ENCODE results near the gene KCNJ6.
"Not testable (repeated sequence)": the region's sequence is repeated elsewhere in the genome, so short reads cannot be mapped to it uniquely, and the experiment has no call there.

Gene KCNJ6

GRCh38 chr21:37673801-37674575 lies 242.3 kb downstream of the KCNJ6 start:
- DNase-seq (ENCODE audit: low spot score) = no peak

GRCh38 chr21:37671381-37671780 lies 244.9 kb downstream of the KCNJ6 start:
- DNase-seq (ENCODE audit: low spot score) = no peak

- peak; percentile 58 for DNase-seq (ENCODE audit: low spot score)
Observed at GRCh38 chr21:37670883-37671282, 245.4 kb downstream of the KCNJ6 start.

DNA sequence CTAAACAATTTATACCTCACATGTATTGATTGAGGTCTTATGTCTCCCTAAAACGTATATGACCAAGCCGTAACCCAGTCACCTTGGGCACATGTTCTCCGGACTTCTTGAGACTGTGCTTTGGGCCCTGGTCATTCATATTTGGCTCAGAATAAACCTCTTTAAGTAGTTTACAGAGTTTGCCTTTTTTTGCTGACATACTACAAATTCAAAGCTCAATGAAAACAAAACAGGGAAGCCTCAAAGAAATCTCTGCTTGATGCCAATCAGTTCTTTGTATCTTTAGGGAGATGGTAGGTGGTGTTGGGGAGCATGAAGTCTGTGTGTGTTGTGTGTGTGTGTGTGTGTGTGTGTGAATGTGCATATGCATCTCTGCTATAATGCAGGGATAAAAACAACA lies 247.0 kb downstream of the KCNJ6 start:
- no peak for DNase-seq (ENCODE audit: low spot score)

- no peak for DNase-seq (ENCODE audit: low spot score)
Observed at GRCh38 chr21:37668462-37669239, 247.6 kb downstream of the KCNJ6 start.

GRCh38 chr21:37667380-37667779 lies 248.9 kb downstream of the KCNJ6 start:
- DNase-seq (ENCODE audit: low spot score) = no peak

DNA sequence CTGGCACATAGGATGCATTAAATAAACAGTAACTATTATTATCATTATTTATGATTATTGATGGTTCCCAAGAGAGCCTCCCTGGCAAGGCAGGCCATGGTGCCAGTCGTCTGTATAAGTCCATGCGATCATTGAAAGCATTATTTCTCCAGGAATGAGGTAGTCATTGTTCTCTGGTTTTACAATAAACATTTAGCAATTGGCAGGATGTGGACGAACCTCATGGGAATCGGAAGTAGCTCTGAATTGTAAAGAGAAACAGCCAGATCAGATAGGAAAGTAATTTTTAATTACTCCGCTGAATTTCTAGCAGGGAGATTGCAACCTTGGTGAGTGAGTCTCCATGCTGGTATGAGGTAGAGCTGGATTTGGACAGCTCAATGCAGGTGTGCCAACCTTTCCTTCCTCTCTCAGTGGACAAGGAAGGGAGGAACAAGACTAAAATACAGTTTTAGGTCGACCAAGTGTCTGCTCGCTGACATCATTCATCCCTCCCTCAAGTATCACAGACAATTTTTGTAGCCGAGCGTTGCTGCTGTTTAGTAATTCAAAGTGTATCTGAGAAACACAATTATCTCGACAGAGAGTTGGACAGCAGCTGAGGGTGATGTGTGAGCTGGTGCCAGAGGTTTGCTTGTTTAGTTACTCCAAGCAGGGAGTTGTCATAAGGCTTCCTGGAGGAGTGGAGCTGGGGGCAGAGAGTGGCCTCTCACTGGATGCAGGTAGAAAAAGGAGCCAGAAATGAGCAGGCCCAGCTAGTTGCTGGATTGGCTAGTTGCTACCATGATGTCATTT lies 250.8 kb downstream of the KCNJ6 start:
- no peak for DNase-seq (ENCODE audit: low spot score)

DNA sequence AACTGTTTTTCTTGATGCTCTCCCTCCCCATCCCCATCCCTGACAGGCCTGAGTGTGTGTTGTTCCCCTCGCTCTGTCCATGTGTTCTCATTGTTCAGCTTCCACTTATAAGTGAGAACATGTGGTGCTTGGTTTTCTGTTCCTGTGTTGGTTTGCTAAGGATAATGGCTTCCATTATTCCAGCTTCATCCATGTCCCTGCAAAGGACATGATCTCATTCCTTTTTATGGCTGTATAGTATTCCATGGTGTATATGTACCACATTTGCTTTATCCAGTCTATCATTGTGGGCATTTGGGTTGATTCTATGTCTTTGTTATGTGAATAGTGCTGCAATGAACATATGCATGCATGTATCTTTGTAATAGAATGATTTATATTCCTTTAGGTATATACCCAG lies 254.0 kb downstream of the KCNJ6 start:
- DNase-seq (ENCODE audit: low spot score) = not testable (repeated sequence)

DNA sequence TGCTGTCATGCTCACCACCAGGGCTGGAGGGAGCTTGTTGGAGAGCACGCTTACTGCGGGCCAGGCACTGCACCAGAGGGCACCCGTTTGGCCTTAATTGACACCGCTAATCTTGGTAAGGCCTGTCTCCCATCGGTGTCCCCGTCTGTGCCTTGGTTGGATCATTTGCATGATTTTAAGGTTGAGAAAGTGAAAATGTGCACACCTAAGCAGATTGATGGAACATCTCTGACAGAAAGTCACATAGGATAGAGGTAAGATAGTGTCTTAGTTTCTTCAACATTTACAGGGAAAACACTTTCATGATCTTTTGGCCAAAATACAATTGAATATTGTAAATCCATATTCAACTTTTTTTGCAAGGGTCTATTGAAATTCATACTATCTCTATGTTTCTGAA lies 255.5 kb downstream of the KCNJ6 start:
- DNase-seq (ENCODE audit: low spot score) = no peak

- DNase-seq (ENCODE audit: low spot score) = no peak
Observed at GRCh38 chr21:37659874-37660273, 256.4 kb downstream of the KCNJ6 start.

GRCh38 chr21:37658817-37659458 lies 257.3 kb downstream of the KCNJ6 start:
- DNase-seq (ENCODE audit: low spot score) = peak; percentile 80

DNA sequence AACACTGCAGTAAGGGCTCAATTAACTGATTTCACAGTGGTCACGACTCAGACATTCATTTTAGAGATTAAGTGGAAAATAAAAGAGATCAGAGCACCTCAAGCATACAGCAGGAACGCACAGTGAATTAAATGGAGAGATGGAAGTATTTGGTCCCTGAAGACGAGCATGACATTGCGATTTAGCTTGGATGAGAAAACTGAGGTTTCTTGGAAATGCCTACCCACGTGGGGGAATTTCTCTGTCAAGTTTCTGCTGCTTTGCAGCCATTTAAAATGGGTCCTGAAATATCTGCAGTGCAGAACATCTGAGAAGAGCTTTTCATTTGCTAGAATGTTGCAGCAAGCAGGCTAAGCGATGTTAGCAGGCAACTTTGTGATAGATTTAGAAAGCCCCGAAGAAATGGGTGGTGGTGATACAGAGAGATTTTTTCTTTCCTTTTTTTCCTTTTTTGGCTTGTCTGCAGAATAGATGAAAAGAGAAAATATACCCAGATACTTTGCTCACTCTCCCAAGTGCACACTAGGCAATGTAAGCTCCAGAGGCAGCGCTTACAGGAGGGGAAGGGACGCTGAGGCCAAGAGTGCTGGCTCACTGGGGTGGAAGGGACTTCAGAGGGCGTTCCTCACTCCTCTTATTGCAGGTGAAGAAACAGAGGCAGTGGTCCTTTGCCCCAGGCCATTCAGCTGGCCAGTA lies 258.0 kb downstream of the KCNJ6 start:
- DNase-seq (ENCODE audit: low spot score) = no peak

- DNase-seq (ENCODE audit: low spot score) = no peak
Observed at GRCh38 chr21:37656899-37657298, 259.4 kb downstream of the KCNJ6 start.

GRCh38 chr21:37655611-37656300 lies 260.5 kb downstream of the KCNJ6 start:
- no peak for DNase-seq (ENCODE audit: low spot score)

DNA sequence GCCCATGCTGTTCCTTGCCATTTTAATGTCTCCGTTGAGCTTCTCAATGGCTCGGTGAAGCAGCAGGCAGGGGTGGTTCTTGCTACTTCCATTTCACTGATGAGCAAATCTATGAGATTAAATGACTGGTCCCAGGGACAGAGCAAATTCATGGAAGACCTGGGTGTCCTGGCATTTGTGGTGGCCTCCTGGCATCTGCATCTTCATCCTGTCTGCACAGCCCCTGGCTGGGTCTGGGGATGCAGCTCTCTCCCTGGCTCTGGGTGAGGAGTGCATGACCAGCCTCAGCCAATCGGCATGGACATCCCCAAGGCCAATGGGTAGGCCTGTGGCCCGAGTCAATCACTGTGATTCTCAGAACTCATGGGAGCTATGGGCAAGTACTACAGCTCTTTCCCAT lies 261.7 kb downstream of the KCNJ6 start:
- no peak for DNase-seq (ENCODE audit: low spot score)

DNA sequence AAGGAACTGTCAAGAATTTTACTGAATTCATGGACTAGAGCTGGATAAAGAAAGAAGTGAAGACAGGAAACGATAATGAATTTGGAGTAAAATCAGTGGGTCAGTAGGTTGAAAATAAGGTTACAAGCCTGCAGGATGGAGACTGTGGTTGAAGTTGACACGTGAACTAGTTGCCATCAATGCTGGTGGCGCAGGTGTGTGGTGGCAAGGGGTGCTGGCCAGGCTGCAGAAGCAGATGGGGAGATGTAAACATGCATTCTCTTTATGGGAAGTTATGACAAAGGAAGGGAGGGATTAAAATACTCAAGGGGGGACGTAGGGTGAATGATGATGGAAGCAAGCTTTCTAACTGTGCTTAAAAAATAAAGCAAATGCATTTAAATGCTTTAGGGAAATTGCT lies 263.1 kb downstream of the KCNJ6 start:
- DNase-seq (ENCODE audit: low spot score) = no peak

- DNase-seq (ENCODE audit: low spot score) = no peak
Observed at GRCh38 chr21:37647781-37648180, 268.5 kb downstream of the KCNJ6 start.

- not testable (repeated sequence) for DNase-seq (ENCODE audit: low spot score)
Observed at GRCh38 chr21:37646761-37647160, 269.5 kb downstream of the KCNJ6 start.

- no peak for DNase-seq (ENCODE audit: low spot score)
Observed at GRCh38 chr21:37645848-37646247, 270.4 kb downstream of the KCNJ6 start.

- DNase-seq (ENCODE audit: low spot score) = no peak
Observed at GRCh38 chr21:37644636-37645035, 271.6 kb downstream of the KCNJ6 start.

GRCh38 chr21:37643862-37644261 lies 272.4 kb downstream of the KCNJ6 start:
- not testable (repeated sequence) for DNase-seq (ENCODE audit: low spot score)
